GM18526 (cell line): ENCODE results near the gene ATP11A.

Experiments used
- POLR2A ChIP-seq: IDR thresholded peaks from 3 replicates; pipeline ENCODE4 v1.6.1; 2011; ENCODE audit not compliant: insufficient read length; ENCODE audit errors: extremely low read depth

The ATP11A gene

DNA sequence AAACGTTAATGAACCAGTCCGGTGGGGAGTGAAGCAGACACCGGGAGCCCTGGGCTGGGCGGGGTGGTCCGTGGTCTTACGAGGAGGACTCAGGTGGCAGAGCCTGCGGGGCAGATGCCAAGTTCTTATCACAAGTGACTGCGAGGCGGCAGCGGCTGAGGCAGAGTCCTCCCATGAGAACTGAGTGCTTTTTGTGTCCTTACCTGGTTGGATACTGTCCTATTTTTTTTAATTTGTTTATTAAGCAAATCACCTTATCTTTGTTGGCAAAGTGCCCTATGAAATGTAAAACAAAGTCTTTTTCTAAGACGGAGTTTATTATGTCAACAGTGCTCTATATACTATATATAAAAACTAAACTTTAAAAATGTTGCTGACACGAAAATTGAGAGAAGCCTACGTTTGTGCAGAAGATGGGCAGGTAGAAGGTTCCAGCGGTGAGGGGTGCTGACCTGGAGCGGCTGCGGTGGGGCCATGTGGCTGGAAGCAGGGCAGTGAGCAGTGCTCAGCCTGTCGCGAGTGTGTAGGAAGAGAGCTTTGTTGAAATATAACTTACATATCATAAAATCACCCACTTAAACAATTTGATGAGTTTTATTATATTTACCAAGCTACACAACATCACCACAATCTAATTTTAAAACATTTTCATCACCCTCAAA is 82.2 kb downstream of the ATP11A start:
- no peak for TF ChIP-seq POLR2A

DNA sequence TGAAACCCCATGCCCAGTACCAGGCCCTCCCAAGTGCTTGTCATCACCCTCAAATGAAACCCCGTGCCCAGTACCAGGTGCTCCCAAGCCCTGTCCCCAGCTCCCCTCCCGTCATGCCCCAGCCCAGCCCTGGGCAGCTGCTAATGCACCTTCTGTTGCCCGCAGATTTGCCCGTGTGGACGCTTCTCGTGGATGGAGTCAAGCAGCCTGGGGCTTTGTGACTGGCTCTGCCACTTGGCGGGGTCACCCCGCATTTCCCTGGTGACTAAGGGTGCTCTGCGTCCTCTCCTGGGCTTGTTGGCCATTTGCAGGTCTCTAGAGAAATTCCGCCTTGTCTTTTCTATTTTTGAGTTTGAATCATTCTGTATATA is 82.7 kb downstream of the ATP11A start:
- no peak for TF ChIP-seq POLR2A

DNA sequence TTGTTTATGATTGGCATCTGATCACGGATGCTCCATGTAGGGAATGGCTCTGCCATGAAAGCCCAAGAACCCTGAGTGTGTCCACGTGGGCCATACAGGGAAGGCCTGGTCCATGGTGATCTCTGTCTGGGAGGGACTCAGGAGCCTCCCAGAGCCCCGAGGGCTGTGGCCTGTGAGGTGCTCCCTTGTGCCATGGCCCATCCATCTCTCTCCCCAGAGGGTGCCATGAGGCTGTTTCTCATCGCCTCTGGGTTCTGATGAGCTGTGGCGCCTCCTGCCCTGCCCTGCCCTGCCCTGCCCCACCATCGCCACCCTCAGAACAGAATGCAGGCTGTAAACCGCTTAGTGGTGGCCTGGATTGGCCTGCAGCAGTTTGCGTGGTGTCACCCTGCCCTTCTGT is 83.1 kb downstream of the ATP11A start:
- TF ChIP-seq POLR2A: no peak

DNA sequence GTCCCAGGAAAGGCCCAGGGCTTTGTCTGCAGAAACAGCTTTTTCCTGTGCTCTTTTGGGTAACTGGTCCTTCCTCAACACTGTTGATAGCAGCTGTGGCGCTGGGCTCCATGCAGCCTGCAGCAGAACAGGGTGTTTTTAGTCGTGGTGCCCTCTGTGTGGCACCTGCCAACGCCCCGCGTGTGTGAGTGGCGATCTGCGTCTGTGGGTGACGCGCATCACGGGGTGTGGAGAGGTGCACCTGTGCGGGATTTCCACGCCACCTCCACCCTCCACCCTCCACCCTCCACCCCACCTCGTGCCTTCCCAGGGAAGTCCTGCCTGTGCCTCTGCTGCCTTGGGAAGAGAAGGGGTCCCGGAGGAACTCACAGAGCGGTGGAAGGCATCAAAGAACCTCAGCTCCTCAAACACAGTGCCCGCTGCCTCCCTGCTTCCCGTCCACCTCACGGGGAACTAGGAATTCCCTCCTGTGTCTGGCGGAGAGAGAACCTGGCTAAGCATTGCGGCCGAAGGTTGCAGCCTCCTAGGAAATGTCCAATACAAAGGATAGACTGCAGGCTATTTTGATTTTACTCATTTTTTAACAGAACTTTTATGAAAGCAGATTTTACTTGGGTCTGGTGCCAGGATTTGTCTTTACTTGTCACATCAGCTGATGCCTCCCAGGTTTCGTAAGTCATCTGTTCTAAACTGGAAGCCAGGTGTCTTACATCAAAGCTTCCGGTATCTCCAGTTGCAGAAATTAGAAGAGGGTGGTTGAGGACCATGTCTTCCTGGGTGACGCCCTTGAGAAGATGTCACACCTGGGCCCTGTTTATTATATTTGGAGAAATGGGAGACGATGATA is 84.0 kb downstream of the ATP11A start:
- no peak for TF ChIP-seq POLR2A

DNA sequence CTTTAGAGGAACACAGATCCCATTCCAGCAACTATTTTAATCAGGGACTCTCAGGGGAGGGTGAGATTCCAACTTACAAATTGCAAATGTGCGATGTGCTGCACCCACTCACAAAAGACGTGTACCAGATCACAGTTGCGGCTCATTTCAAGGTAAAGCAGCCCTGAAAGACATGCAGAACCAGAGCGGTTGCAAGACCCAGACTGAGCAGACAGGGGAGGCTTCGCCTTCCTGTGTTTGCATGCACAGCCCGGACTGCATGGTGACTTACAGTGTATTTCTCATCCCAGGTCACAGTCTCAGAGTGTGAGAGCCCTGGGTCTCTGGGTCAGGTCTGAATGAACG is 84.6 kb downstream of the ATP11A start:
- TF ChIP-seq POLR2A: no peak

DNA sequence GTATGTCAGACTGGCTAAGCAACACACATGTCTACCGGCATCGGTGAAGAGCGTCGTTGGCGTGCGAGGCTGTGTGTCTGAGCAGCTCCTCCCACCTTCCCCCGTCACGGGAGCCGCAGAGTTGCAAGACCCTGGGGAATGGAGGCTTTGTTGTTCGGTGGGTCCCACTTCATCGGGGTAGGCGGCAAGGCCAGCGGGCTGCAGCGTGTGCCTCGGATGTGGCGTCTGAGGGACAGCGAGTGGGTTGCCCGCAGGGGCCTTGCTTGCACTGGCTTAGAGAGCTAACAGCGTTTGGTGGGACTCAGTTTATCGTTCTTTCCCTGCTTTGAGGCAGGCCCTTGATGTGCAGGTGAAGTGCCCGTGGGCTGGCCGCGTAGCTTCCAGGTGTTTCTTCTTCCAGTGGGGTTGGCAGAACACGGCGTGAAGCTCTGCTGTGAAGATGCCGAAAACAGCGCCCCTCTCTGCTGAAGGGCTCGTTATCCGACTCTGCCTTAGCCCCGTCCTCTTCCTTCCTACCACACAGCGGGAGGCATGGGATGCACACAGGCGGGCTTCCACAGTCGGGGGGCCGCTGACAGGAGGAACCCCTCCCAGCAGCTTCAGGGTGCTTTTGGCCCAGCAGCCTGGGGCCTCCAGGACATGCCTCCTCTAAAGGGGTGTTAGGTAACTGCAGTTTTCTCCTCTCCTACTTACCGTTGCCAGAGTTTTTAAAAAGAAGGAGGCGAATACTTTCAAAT is 85.2 kb downstream of the ATP11A start:
- no peak for TF ChIP-seq POLR2A

DNA sequence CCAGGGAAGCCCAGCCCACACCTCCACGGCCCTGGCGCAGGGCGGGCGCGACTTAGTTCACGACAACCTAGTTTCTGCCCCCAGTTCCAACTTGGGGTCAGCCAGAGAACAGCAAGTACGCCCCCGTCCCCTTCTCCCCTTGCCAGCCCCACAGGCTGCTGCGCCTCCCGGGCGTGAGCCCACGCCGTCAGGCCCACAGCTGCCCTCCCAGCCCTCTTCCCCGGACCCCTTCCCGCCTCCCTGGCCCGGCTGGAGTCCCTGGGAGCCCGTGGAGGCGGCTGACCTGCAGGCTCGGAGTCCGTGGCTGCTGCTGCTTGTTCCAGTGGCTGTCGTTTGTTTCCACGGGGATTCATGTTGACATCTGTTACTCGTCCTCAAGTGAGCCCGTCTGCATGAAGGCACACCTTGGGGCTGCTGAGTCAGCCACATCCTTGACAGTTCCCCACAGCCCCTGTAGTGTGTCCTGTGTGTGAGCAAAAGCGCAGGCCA is 86.0 kb downstream of the ATP11A start:
- no peak for TF ChIP-seq POLR2A

DNA sequence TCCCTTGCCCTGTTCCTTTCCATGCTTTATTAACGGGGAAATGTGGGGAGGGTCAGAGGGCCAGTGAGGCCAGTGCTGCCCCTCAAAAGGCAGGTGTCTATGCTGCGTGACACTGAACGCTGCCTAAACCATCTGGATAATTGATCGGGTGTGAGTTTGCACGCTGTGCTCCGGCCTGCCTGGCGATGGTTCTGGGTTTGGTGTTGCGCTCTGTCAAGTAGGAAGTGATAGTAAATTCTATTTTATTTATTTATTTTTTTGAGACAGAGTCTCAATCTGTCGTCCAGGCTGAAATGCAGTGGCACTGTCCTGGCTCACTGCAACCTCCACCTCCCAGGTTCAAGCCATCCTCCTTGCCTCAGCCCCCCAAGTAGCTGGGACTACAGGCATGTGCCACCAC is 86.5 kb downstream of the ATP11A start:
- TF ChIP-seq POLR2A: no peak

DNA sequence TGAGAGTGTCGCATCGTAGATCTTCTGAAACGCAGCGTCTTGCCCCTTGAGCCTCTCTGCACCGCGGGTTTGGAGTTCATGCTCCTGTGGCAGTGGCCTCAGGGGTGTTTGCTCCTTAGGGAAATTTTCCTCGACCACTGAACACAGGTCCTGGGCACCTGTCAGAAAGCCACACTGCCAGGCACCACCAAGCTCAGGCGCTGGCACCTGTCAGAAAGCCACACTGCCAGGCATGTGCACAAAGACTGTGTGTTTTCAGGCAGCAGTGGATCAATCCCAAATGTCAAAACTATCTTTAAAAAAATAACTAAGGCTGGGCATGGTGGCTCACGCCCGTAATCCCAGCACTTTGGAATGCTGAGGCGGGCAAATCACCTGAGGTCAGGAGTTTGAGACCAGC is 87.1 kb downstream of the ATP11A start:
- TF ChIP-seq POLR2A: no peak

DNA sequence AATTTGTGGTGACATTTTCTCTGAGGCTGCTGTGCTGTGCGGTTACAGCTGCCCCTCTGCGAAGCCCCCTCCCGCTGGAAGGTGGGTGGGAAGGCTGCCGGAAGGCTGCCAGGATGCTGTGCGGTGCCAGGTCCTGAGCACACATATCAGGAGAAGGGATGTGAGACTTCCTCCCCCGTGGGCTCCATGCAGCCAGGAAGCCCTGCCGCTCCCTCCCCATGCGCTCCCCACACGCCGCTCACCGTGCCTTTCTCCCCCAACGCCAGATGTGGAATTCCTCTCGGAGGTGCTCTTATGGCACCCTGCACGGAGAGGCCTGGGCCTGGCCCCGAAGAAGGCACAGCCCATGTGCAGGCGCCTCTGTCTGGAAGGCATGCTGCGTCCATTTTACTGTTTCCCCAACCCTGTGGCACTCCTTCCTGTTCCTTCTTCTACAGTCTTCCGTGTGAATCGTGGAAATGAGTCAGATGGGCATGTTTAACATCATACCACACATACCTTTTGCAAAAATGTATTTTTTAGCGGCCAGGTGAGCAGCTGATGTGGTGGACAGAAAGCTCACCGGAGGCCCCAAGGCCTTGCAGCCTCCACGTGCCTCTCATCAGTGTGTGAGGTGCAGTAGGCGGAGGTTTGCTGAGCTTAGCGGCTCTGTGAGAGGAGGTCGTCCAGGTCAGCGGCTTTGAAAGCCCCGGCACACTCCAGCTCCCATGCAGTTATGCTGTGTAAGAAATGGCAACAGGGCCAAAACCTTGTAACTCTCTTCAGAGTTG is 88.0 kb downstream of the ATP11A start:
- no peak for TF ChIP-seq POLR2A

DNA sequence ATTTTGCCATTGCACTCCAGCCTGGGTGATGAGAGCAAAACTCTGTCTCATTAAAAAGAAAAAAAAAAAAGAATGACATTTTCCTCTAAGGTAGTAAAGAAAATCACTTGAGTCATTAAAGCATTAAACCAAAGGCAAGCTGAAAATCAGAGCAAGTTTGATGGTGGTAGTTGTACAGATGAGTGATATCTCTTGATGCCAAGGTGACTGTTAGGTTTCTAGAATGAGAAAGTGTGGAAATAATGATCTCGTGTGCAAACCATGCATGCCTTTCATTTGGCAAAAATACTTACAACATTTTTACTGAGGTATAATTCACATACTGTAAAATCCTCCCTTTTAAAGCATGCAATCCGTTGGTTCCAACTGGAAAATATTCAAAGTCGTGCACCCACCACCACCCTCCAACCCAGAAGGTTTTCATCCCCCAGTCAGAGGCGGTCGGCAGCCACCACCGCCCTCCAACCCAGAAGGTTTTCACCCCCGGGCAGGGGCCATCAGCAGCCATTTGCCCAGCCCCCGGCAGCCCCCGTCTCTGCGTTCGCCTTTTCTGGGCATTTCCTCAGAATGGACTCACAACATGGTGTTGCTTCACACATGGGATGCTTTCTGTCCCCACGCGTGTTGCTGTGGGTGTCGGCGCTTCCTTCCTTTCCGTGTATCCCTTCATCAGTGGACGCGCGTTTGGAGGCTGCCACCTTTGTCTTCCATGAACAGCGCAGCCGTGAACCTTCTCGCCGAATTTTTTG is 90.2 kb downstream of the ATP11A start:
- no peak for TF ChIP-seq POLR2A

DNA sequence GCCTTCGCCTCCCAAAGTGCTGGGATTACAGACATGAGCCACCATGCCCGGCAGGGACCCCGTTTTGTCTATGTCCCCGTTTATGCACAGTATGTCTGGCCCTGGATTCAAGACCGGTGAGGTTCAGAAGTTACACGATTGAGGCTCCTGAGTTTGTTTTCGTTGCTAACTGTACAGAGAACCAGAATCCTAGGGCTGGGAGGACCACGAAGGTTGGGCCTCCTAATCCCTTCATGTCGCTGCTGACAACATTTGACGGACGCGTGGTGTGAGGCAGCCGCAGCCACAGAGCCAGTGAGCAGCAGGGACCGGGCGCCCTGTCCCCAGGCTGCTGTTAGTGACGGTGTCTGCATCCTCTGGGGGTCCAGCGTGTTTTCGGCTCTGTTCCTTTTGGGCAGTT is 91.4 kb downstream of the ATP11A start:
- no peak for TF ChIP-seq POLR2A

DNA sequence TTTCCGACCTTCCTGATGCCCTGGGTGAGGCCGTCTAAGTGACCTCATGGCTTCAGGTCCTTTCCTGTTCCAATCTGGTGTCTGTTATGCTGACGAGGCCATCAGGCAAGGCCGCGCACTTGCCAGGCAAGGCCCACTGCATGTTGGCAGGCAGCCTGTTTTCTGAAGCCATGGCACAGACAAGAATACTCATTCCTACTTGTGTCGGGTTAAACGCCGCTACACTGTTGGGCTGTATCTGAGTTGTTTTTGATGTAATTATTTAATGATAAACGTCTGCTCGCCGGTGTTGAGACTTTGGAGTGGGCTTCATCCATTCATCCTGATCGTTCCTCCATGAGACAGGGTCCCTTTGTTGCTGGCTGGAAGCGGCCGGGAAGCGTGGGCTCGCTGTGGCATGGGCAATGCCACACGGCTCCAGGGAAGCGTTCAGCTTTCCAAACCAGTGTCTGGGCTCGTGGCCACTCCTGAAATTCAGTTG is 92.1 kb downstream of the ATP11A start:
- no peak for TF ChIP-seq POLR2A

DNA sequence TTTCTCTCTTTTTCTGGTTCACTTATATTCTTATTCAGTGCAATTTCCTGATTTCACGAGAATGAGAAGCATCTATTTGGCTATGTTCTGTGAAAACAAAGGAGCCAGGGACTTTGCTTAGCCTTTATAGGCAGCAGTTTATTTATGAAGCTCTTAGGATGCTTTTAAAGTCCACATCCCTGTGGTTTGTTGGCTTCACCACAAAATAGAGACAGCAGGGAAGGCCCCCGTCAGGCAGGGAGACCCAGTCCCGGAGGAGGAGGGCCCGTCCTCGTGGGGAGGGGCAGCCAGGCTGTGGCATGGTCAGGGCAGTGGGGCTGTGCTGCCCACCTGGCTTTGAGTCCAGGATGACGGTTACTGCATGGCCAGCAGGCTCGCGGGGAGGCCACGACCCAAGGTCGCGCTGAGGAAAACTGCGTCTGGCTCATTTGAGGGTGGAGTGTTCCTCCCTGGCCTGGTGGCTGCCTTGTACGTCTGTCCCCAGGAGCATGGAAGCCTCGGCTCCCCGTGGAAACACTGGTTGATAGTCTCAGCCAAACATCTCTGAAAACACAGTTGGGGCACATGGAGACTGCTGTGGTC is 92.7 kb downstream of the ATP11A start:
- no peak for TF ChIP-seq POLR2A
